GM21619 (cell line): ENCODE measurements around the gene KIAA1671.
"Not testable (repeated sequence)": the region's sequence is repeated elsewhere in the genome, so short reads cannot be mapped to it uniquely, and the experiment has no call there.

Experiments
- ATAC-seq: cut with Tn5 transposase; IDR thresholded peaks from one replicate; pipeline ENCODE4 v1.9.1; 2021; ENCODE audit not compliant: unreplicated experiment

KIAA1671 gene

GRCh38 chr22:25183949-25184619 lies 231.6 kb downstream of the KIAA1671 start:
- no peak for ATAC-seq

- no peak for ATAC-seq
These were observed 233.6 kb downstream of the KIAA1671 start for GRCh38 chr22:25186140-25186539.

DNA sequence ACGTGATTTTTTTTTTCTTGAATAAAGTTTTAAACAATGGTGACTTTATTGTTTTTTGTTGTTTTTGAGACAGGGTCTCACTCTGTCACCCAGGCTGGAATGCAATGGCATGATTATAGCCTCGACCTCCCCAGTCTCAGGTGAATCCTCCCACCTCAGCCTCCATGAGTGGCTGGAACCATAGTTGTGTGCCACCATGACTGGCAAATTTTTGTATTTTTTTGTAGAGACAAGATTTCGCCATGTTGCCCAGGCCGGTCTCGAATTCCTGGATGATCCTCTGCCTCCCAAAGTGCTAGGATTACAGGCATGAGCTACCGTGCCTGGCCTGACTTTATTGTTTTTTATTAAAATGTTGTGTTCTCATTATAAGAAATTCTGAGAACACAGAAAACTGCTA lies 235.0 kb downstream of the KIAA1671 start:
- no peak for ATAC-seq

DNA sequence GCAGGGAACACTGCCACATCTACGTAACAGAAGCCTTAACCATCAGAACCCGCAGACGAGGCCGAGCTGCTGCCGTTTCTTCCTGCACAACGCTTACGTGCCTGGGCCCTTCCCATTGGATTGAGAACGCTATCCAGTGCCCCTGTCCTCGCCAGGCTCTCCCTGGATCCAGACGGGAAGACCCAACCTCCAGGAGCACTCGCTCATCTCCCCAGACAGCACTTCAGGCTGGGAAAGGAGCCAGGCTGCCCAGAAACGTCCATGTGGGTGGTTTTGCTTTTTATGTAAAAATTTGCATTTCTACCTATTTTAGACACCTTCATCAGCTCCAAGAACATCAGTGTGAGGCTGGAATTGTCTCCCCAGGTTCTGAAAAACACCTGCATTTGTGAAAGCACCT lies 239.9 kb downstream of the KIAA1671 start:
- no peak for ATAC-seq

GRCh38 chr22:25193130-25193529 lies 240.6 kb downstream of the KIAA1671 start:
- no peak for ATAC-seq

- no peak for ATAC-seq
These were observed 241.0 kb downstream of the KIAA1671 start for GRCh38 chr22:25193548-25193947.

DNA sequence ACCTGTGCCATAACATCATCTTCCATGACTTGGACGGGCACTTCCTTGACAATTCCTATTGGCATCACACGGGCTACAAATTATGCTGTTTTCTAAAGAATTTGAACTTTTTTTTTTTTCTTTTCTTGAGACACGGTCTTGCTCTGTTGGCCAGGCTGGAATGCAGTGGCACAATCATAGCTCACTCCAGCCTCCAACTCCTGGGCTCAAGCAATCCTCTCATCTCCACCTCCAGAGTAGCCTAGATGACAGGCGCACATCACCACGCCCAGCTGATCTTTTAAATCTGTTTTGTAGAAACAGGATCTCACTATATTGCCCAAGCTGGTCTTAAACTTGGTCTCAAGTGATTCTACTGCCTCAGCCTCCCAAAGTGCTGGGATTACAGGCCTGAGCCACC lies 243.8 kb downstream of the KIAA1671 start:
- ATAC-seq, result no peak

DNA sequence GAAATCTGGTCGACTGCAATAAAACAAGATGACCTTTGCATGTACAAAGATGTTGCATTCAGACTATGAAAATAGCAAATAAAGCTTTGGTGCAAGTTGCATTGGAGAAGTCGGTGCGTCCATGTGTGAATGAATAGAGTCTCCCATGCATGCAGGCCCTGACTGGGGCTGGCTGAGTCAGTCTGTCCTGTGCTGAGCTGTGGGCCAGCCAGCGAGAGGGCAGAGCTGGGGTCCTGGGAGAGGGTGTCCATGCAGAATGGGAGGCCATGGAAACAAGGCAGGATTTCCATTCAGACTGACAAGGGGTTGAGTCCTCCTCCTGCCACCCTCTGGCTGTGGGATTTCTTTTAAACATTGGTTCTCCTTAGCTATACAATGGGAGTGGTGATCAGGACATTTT lies 244.8 kb downstream of the KIAA1671 start:
- ATAC-seq, result no peak

DNA sequence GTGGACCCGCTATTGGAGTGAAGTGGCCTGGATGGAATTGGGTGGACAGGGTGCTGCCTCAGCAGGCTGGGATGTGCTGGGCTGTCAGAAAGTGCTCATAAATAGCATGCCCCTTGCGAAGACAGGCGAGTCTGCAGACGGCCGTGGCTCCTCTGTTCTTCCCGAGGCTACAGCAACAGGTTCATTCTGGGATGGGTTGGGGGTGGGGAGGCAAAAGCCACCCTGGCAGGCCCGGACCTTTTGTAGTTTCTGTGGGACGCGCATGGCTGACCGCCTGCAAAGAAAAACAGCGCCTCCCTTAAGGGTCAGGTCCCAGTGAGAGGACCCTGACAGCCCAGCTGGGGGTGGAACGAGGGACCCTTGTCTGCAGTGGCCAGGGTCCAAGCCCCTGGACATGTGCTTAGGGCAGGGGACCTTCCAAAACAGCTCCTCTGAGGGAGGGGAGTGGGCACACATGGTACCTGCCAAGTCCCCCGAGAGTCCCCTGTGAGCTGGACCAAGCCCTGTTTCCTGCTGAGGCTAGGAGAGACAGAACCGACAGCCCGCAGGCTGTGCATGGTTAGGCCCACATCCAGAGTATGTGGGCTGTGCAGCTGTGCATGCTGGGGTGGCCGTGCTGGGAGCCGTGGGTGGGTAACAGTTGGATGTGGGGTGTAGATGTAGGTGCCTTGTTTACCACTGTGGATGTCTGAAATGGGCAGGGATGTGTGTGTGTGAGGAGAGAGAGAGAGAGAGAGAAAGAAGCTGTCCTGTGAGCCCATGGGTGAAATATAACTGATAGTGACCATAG lies 247.4 kb downstream of the KIAA1671 start, which contains the start of gene CRYBB3:
Gene CRYBB3 (plus strand): TSS at position 128 of the 790 bp plus-strand sequence. CDS start 1,539 bp downstream, outside the sequence.
- ATAC-seq, result no peak

GRCh38 chr22:25200967-25201366 lies 248.5 kb downstream of the KIAA1671 start:
- no peak for ATAC-seq

- no peak for ATAC-seq
These were observed 249.2 kb downstream of the KIAA1671 start for GRCh38 chr22:25201557-25202273.

DNA sequence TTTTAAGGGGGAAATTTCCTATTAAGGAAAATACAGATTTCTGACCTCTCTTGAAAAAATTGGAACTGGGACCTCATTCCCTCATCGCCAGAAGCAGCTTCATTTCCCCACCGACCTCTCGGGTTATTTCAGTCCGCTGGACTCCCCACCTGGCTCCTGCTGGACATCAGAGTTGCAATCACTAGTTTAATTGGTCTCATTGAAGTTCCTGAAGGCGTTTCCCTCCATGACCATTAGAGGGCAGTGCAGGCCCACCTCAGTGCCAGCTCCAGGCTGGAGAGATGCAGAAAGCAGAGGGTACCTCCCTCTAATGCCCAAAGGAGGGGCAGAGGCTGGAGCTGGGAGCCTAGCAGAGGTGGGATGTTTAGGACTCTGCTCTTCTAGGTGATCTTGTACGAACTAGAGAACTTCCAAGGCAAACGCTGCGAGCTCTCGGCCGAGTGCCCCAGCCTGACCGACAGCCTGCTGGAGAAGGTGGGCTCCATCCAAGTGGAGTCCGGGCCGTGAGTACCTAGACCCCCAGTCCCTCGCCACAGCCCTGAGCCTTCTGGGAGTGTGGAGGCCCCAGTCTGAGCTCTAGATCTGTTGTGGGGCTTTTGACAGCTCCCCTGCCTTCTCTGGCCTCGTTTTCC lies 249.9 kb downstream of the KIAA1671 start:
- ATAC-seq, result no peak

GRCh38 chr22:25203082-25203481 lies 250.6 kb downstream of the KIAA1671 start:
- no peak for ATAC-seq

DNA sequence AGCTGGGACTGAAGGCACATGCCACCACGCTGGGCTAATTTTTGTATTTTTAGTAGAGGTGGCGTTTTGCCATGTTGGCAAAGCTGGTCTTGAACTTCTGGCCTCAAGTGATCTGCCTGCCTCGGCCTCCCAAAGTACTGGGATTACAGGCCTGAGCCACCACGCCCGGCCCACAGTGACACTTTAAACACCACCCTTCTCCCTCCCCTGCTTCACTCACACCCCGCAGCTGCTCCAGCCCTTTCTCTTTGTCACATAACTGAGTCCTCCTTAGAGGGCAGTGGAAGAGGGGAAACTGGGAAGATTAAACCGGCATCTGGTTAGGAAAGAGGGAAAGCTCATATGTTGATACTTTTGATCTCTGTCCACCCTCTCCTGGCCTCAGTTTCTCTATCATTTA lies 252.0 kb downstream of the KIAA1671 start:
- not testable (repeated sequence) for ATAC-seq

DNA sequence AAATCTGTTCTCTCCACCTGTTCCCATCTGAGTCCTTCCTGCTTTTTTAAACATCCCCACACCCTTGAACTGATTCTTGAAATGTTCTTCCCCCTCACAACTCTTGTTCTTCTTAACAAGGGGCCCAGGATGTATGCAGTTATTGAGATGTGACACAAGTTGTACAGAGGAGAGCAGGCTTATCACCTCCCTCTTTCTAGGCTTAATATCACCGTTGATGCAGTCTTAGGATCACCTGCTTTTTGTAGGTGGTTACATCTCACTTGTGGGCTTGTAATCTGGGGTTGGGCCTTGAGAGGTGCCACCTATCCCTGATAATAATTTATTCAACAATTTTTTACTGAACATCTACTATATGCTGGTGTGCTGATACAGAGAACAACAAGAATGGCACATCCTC lies 253.3 kb downstream of the KIAA1671 start:
- no peak for ATAC-seq

- no peak for ATAC-seq
These were observed 254.5 kb downstream of the KIAA1671 start for GRCh38 chr22:25206998-25207397.

GRCh38 chr22:25207553-25208157 lies 255.1 kb downstream of the KIAA1671 start:
- no peak for ATAC-seq

GRCh38 chr22:25208328-25208727 lies 255.8 kb downstream of the KIAA1671 start:
- no peak for ATAC-seq

GRCh38 chr22:25208743-25209505 lies 256.4 kb downstream of the KIAA1671 start:
- ATAC-seq, result no peak

DNA sequence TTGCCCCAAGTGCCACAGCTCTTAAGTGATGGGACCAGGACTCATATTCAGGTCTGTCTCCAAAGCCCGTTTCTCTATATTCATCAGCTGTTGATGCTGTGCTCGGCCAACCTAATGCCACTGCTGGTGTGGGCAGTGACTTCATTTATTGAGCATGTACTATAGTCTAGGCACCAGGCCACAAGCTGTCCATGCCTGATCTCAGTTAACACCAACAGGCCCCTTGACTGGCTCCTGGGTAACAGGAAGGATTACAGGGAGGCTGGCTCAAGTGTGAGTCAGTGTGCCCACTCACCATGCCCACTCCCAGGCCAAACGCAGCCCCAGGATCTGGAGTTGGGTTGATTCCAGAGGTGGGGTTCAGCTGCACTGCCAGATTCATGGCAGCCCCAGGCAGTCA lies 258.3 kb downstream of the KIAA1671 start:
- no peak for ATAC-seq
